Measurements from ENCODE around the gene PABPC5. TPM values are rescaled to one million over a fixed set of nuclear protein-coding genes. Genes with fewer than 3 reads are reported as not detected.

Gene PABPC5
- total RNA-seq: 0.38 TPM

- ATAC-seq: peak; percentile 70
- DNase-seq (ENCODE audit: low spot score): peak; percentile 46
Observed at GRCh38 chrX:91434351-91435168, at the start of gene PABPC5. TSS of gene PABPC5 (plus strand) at chrX:91434839. CDS start at chrX:91435578, 739 bp downstream.

DNA sequence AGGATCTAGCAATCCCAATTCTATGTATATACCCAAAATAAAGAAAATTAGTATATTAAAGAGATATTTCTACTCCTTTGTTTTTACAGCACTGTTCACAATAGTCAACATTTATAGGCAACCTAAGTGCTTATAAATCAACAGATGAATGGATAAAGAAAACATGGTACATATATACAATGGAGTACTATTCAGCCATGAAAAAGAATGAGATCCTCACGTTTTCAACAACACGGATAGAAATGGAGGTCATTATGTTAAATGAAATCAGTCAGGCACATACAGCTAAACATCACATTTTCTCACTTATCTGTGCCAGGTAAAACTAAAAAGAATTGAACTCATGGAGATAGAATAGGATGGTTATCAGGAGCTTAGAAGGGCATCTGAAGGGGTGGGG, 45.6 kb upstream of the PABPC5 start:
- no peak for DNase-seq (ENCODE audit: low spot score)
- ATAC-seq: no peak

DNA sequence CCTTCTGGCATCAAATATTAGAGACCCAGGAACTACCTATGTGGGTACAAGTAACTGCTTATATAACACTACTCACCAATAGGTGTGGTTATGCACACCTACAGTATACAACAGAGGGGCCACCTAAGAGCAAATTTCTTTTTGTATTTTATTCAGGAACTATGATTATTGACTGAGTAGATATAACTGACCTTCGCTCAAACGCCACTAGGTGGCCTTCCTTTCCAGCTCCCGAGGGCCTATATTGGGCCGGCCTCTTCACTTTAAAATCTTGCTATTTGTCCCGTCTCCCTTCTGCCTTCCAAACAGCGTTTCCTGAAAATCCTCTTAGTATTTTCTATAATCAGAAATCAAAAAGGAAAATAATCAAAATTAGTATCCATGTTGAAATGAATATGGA, 19.9 kb upstream of the PABPC5 start:
- DNase-seq (ENCODE audit: low spot score) (no peak), ATAC-seq (no peak)

GRCh38 chrX:91435395-91435794, 756 bp downstream of the PABPC5 start:
- ATAC-seq (no peak), DNase-seq (ENCODE audit: low spot score) (no peak)

Data from left lobe of liver (tissue), 2 donors.